Peyer's patch (tissue), 4 donors: ENCODE measurements around the gene ACTMAP. TPM values are rescaled to one million over a fixed set of nuclear protein-coding genes. Genes with fewer than 3 reads are reported as not detected.
"Not testable (repeated sequence)": the region's sequence is repeated elsewhere in the genome, so short reads cannot be mapped to it uniquely, and the experiment has no call there.

Source experiments
- DNase-seq, 3 donors: peaks; one replicate each; pipeline ENCODE4 v3.0.0-alpha.2; 2017 to 2019
- H3K27ac ChIP-seq, 4 donors: fragments of 200-600 bp; sonication (generic); one replicate each; pipeline ENCODE4 v1.5.1; 2016 to 2019
- H3K27me3 ChIP-seq, 2 donors: fragments of 200-600 bp; sonication (generic); one replicate each; pipeline ENCODE4 v1.5.1; 2019
- H3K36me3 ChIP-seq, 3 donors: fragments of 200-600 bp; sonication (generic); one replicate each; pipeline ENCODE4 v1.5.1; 2016 to 2019
- H3K4me1 ChIP-seq, 4 donors: fragments of 200-600 bp; sonication (generic); one replicate each; pipeline ENCODE4 v1.5.1; 2016 to 2019
- H3K4me3 ChIP-seq, 4 donors: fragments of 200-600 bp; sonication (generic); 1 replicate in 3 of 4; 2 replicates in 1 of 4; pipeline ENCODE4 v1.5.1; 2016 to 2019; ENCODE audit warnings: mild to moderate bottlenecking in 1 of 4
- H3K9me3 ChIP-seq, 4 donors: fragments of 200-600 bp; sonication (generic); one replicate each; pipeline ENCODE4 v1.5.1; 2016 to 2019; ENCODE audit warnings: mild to moderate bottlenecking in 1 of 4
- CTCF ChIP-seq, 6 experiments: fragments of 450-650 bp in 4 of 6; fragments of 200-600 bp in 2 of 6; sonication (generic) in 1 of 6; IDR thresholded peaks; one replicate each; pipeline ENCODE4 v1.5.1; 2017 to 2019; ENCODE audit warnings: antibody characterized with exemption in 6 of 6, mild to moderate bottlenecking in 3 of 6, moderate library complexity in 1 of 6
- POLR2A ChIP-seq, 2 donors: fragments of 450-650 bp; IDR thresholded peaks; one replicate each; pipeline ENCODE4 v1.5.1; 2017; ENCODE audit warnings: antibody characterized with exemption in 2 of 2, mild to moderate bottlenecking in 2 of 2, moderate library complexity in 2 of 2
- total RNA-seq, 4 donors: library from RNA; depleted of rRNA; stranded (reverse); fragments of >200 nt; gene quantifications; one replicate each; pipeline ENCODE4 v1.1.0, GENCODE V29; 2016

ACTMAP gene
- total RNA-seq, 4 donors from 2014 or later, result 7.4 to 33.0 (median 21.6) TPM

GRCh38 chr19:40797166-40797962, 47.1 kb upstream of the ACTMAP start:
- no peaks in the 10 kb centered on the region for H3K27me3 ChIP-seq
- no peak for DNase-seq
- no peak for TF ChIP-seq CTCF (IDR thresholded peaks at IDR 0.05)
- TF ChIP-seq POLR2A (IDR thresholded peaks at IDR 0.05), result no peak
- H3K36me3 ChIP-seq, result peaks cover 0 to 15% (median 0%) of the 10 kb centered on the region in 3 donors
- H3K4me3 ChIP-seq, result peak overlapping the region in 1 of 4 donors; percentile 55
- no peaks in the 10 kb centered on the region for H3K9me3 ChIP-seq
- peaks cover 16 to 38% (median 27%) of the 10 kb centered on the region in 4 donors for H3K4me1 ChIP-seq
- H3K27ac ChIP-seq, result peak overlapping the region; percentile 88 to 98 (median 98)

- peaks cover 0 to 11% (median 0%) of the 10 kb centered on the region in 4 donors for H3K4me1 ChIP-seq
- DNase-seq, result no peak
- H3K27ac ChIP-seq, result peak overlapping the region in 2 of 4 donors; percentile 36 to 71
- no peaks in the 10 kb centered on the region for H3K9me3 ChIP-seq
- no peaks in the 10 kb centered on the region for H3K27me3 ChIP-seq
- no peak overlapping the region for H3K4me3 ChIP-seq
- peaks cover 0 to 15% (median 0%) of the 10 kb centered on the region in 3 donors for H3K36me3 ChIP-seq
- TF ChIP-seq CTCF (IDR thresholded peaks at IDR 0.05), result no peak
- no peak for TF ChIP-seq POLR2A (IDR thresholded peaks at IDR 0.05)
Observed at GRCh38 chr19:40791996-40792395, 41.7 kb upstream of the ACTMAP start.

GRCh38 chr19:40791349-40791748, 41.1 kb upstream of the ACTMAP start:
- H3K4me1 ChIP-seq, result peaks cover 0 to 11% (median 0%) of the 10 kb centered on the region in 4 donors
- H3K4me3 ChIP-seq, result no peak overlapping the region
- DNase-seq, result no peak
- TF ChIP-seq CTCF (IDR thresholded peaks at IDR 0.05) (no peak), POLR2A (IDR thresholded peaks at IDR 0.05) (no peak)
- no peaks in the 10 kb centered on the region for H3K9me3 ChIP-seq
- H3K36me3 ChIP-seq, result peaks cover 0 to 21% (median 0%) of the 10 kb centered on the region in 3 donors
- no peak overlapping the region for H3K27ac ChIP-seq
- no peaks in the 10 kb centered on the region for H3K27me3 ChIP-seq

GRCh38 chr19:40786060-40787037, 36.1 kb upstream of the ACTMAP start:
- TF ChIP-seq POLR2A (IDR thresholded peaks at IDR 0.05) (no peak), CTCF (IDR thresholded peaks at IDR 0.05) (no peak)
- no peak for DNase-seq
- no peak overlapping the region for H3K4me3 ChIP-seq
- no peaks in the 10 kb centered on the region for H3K9me3 ChIP-seq
- H3K27ac ChIP-seq, result no peak overlapping the region
- H3K4me1 ChIP-seq, result peaks cover 0 to 2% (median 0%) of the 10 kb centered on the region in 4 donors
- peaks cover 0 to 29% (median 0%) of the 10 kb centered on the region in 3 donors for H3K36me3 ChIP-seq
- H3K27me3 ChIP-seq, result no peaks in the 10 kb centered on the region

GRCh38 chr19:40785526-40785925, 35.2 kb upstream of the ACTMAP start:
- peaks cover 0 to 26% (median 0%) of the 10 kb centered on the region in 3 donors for H3K36me3 ChIP-seq
- TF ChIP-seq POLR2A (IDR thresholded peaks at IDR 0.05) (no peak), CTCF (IDR thresholded peaks at IDR 0.05) (no peak)
- no peaks in the 10 kb centered on the region for H3K27me3 ChIP-seq
- no peak overlapping the region for H3K27ac ChIP-seq
- H3K4me1 ChIP-seq, result no peaks in the 10 kb centered on the region
- H3K9me3 ChIP-seq, result no peaks in the 10 kb centered on the region
- no peak overlapping the region for H3K4me3 ChIP-seq
- no peak for DNase-seq

- not testable (repeated sequence) for H3K27ac ChIP-seq, H3K4me1 ChIP-seq, H3K9me3 ChIP-seq, DNase-seq, H3K27me3 ChIP-seq, H3K4me3 ChIP-seq
- peaks cover 0 to 26% (median 0%) of the 10 kb centered on the region in 3 donors for H3K36me3 ChIP-seq
Observed at GRCh38 chr19:40784146-40784545, 33.9 kb upstream of the ACTMAP start.
